Breast epithelium (tissue), 3 donors: ENCODE results near the gene PDIA6.

ENCODE experiments used
- POLR2A ChIP-seq: fragments of 450-650 bp; IDR thresholded peaks from one replicate; pipeline ENCODE4 v1.6.1; 2016; ENCODE audit warnings: antibody characterized with exemption, mild to moderate bottlenecking, moderate library complexity
- POLR2AphosphoS5 ChIP-seq, 3 donors: sonication (generic); formaldehyde crosslinking; IDR thresholded peaks; one replicate each; pipeline ENCODE4 v1.6.1; 2017; ENCODE audit warnings: antibody characterized with exemption in 3 of 3
- TF ChIP-seq, protein P1 (sequence below), 3 donors: fragments of 450-650 bp; IDR thresholded peaks; one replicate each; pipeline ENCODE4 v1.5.1; 2016 to 2017; ENCODE audit warnings: antibody characterized with exemption in 3 of 3, mild to moderate bottlenecking in 3 of 3, moderate library complexity in 3 of 3

DNA sequence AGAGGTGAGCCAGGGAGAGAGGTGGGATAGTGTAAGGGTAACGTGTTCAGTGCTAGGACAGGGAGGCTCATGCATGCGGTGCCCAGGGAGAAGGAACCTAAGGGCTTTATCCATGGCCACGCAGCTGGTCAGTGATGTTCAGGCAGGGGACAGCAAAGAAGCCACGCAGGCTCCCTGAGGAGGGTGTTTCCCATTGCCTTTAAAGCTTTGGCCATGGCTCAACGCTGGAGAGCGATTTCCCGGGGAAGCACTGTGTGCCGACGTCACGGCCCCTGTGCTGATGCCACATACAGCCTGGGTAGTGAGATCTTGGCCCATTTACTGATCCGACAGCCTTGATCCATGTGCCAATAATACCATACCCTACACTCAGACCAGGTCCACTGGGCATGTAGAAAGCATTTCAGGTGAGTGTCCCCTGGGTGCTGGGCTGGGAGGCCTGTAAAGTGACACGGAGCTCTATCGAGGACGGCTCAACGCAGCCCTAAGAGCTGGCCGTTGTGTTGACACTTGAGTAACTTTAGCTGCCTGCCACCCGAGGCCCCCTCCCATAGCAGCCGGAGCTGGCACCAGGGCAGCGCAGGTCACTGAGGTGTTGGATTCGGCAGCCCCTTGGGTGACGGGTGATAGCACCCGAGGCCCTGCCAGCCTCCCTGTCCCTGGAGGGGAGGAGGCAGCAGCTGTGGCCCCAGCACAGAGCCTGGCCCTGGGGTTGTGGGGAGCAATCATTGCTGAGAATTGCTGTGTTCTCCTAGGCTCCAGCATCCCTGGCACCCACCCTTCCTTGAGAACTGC is 41.4 kb downstream of the PDIA6 start:
- TF ChIP-seq, protein P1, sequence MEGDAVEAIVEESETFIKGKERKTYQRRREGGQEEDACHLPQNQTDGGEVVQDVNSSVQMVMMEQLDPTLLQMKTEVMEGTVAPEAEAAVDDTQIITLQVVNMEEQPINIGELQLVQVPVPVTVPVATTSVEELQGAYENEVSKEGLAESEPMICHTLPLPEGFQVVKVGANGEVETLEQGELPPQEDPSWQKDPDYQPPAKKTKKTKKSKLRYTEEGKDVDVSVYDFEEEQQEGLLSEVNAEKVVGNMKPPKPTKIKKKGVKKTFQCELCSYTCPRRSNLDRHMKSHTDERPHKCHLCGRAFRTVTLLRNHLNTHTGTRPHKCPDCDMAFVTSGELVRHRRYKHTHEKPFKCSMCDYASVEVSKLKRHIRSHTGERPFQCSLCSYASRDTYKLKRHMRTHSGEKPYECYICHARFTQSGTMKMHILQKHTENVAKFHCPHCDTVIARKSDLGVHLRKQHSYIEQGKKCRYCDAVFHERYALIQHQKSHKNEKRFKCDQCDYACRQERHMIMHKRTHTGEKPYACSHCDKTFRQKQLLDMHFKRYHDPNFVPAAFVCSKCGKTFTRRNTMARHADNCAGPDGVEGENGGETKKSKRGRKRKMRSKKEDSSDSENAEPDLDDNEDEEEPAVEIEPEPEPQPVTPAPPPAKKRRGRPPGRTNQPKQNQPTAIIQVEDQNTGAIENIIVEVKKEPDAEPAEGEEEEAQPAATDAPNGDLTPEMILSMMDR (IDR thresholded peaks at IDR 0.05): no peak
- TF ChIP-seq POLR2AphosphoS5 (IDR thresholded peaks at IDR 0.05) (no peak), POLR2A (no peak)
